ENCODE data around the gene ID4.
"Not testable (repeated sequence)": the region's sequence is repeated elsewhere in the genome, so short reads cannot be mapped to it uniquely, and the experiment has no call there.

ID4 gene

GRCh38 chr6:19844689-19845088 lies 7.5 kb downstream of the ID4 start:
- Mint-ChIP-seq H3K36me3 (no peaks in the 10 kb centered on the region), H3K27me3 (peaks cover 21% of the 10 kb centered on the region), H3K4me3 (no peak overlapping the region), H3K9me3 (peaks cover 4% of the 10 kb centered on the region), H3K4me1 (no peaks in the 10 kb centered on the region), H3K27ac (no peak overlapping the region)
- ATAC-seq: no peak

GRCh38 chr6:19845266-19846041 lies 8.3 kb downstream of the ID4 start:
- Mint-ChIP-seq H3K4me3 (no peak overlapping the region), H3K9me3 (peaks cover 4% of the 10 kb centered on the region), H3K36me3 (no peaks in the 10 kb centered on the region), H3K27ac (no peak overlapping the region), H3K27me3 (peaks cover 14% of the 10 kb centered on the region), H3K4me1 (no peaks in the 10 kb centered on the region)
- no peak for ATAC-seq

GRCh38 chr6:19848465-19849029 lies 11.4 kb downstream of the ID4 start:
- no peak for ATAC-seq
- no peak overlapping the region for H3K27ac Mint-ChIP-seq
- H3K27me3 Mint-ChIP-seq: peaks cover 14% of the 10 kb centered on the region
- H3K9me3 Mint-ChIP-seq: peaks cover 8% of the 10 kb centered on the region
- no peaks in the 10 kb centered on the region for H3K36me3 Mint-ChIP-seq
- H3K4me3 Mint-ChIP-seq: no peak overlapping the region
- no peaks in the 10 kb centered on the region for H3K4me1 Mint-ChIP-seq

GRCh38 chr6:19849196-19849595 lies 12.0 kb downstream of the ID4 start:
- Mint-ChIP-seq H3K27ac (no peak overlapping the region), H3K4me1 (no peaks in the 10 kb centered on the region), H3K4me3 (no peak overlapping the region), H3K27me3 (peaks cover 13% of the 10 kb centered on the region), H3K36me3 (no peaks in the 10 kb centered on the region), H3K9me3 (peaks cover 8% of the 10 kb centered on the region)
- ATAC-seq: no peak

- no peak for ATAC-seq
- Mint-ChIP-seq H3K36me3 (no peaks in the 10 kb centered on the region), H3K27ac (no peak overlapping the region), H3K27me3 (peaks cover 8% of the 10 kb centered on the region), H3K4me3 (no peak overlapping the region), H3K4me1 (no peaks in the 10 kb centered on the region), H3K9me3 (peaks cover 4% of the 10 kb centered on the region)
Observed at GRCh38 chr6:19849755-19850154, 12.6 kb downstream of the ID4 start.

- no peaks in the 10 kb centered on the region for H3K36me3 Mint-ChIP-seq
- H3K4me1 Mint-ChIP-seq: no peaks in the 10 kb centered on the region
- no peak overlapping the region for H3K27ac Mint-ChIP-seq
- no peak overlapping the region for H3K4me3 Mint-ChIP-seq
- ATAC-seq: no peak
- H3K27me3 Mint-ChIP-seq: no peaks in the 10 kb centered on the region
- H3K9me3 Mint-ChIP-seq: peaks cover 7% of the 10 kb centered on the region
Observed at GRCh38 chr6:19851241-19852089, 14.3 kb downstream of the ID4 start.

- Mint-ChIP-seq H3K4me3 (no peak overlapping the region), H3K9me3 (peaks cover 7% of the 10 kb centered on the region), H3K27me3 (no peaks in the 10 kb centered on the region), H3K4me1 (no peaks in the 10 kb centered on the region), H3K27ac (no peak overlapping the region), H3K36me3 (no peaks in the 10 kb centered on the region)
- no peak for ATAC-seq
Observed at GRCh38 chr6:19852090-19852457, 14.9 kb downstream of the ID4 start.

GRCh38 chr6:19852927-19853326 lies 15.8 kb downstream of the ID4 start:
- Mint-ChIP-seq H3K27me3 (no peaks in the 10 kb centered on the region), H3K27ac (no peak overlapping the region), H3K36me3 (no peaks in the 10 kb centered on the region), H3K4me1 (no peaks in the 10 kb centered on the region), H3K4me3 (no peak overlapping the region), H3K9me3 (peaks cover 7% of the 10 kb centered on the region)
- ATAC-seq: no peak

GRCh38 chr6:19854421-19855015 lies 17.3 kb downstream of the ID4 start:
- ATAC-seq, H3K36me3 Mint-ChIP-seq, H3K27me3 Mint-ChIP-seq, H3K4me1 Mint-ChIP-seq, H3K4me3 Mint-ChIP-seq, H3K9me3 Mint-ChIP-seq, H3K27ac Mint-ChIP-seq: not testable (repeated sequence)

- ATAC-seq: no peak
- H3K27ac Mint-ChIP-seq: no peak overlapping the region
- no peaks in the 10 kb centered on the region for H3K27me3 Mint-ChIP-seq
Observed at GRCh38 chr6:19855536-19855935, 18.4 kb downstream of the ID4 start.

GRCh38 chr6:19857139-19857538 lies 20.0 kb downstream of the ID4 start:
- no peaks in the 10 kb centered on the region for H3K27me3 Mint-ChIP-seq
- no peak overlapping the region for H3K4me3 Mint-ChIP-seq
- peak; percentile 27 for ATAC-seq
- no peak overlapping the region for H3K27ac Mint-ChIP-seq
- no peaks in the 10 kb centered on the region for H3K4me1 Mint-ChIP-seq
- no peaks in the 10 kb centered on the region for H3K36me3 Mint-ChIP-seq
- H3K9me3 Mint-ChIP-seq: peaks cover 7% of the 10 kb centered on the region

More at GRCh38 chr6:19855536-19855935, 18.4 kb downstream of the ID4 start:
- no peaks in the 10 kb centered on the region for H3K36me3 Mint-ChIP-seq
- H3K9me3 Mint-ChIP-seq: peaks cover 7% of the 10 kb centered on the region
- H3K4me3 Mint-ChIP-seq: no peak overlapping the region
- no peaks in the 10 kb centered on the region for H3K4me1 Mint-ChIP-seq

- no peak overlapping the region for H3K4me3 Mint-ChIP-seq
- ATAC-seq: no peak
- no peak overlapping the region for H3K27ac Mint-ChIP-seq
- peaks cover 3% of the 10 kb centered on the region for H3K9me3 Mint-ChIP-seq
- H3K36me3 Mint-ChIP-seq: no peaks in the 10 kb centered on the region
- H3K4me1 Mint-ChIP-seq: no peaks in the 10 kb centered on the region
- H3K27me3 Mint-ChIP-seq: no peaks in the 10 kb centered on the region
Observed at GRCh38 chr6:19857703-19858102, 20.5 kb downstream of the ID4 start.

GRCh38 chr6:19860235-19860877 lies 23.2 kb downstream of the ID4 start:
- H3K27ac Mint-ChIP-seq: no peak overlapping the region
- H3K36me3 Mint-ChIP-seq: no peaks in the 10 kb centered on the region
- no peaks in the 10 kb centered on the region for H3K9me3 Mint-ChIP-seq
- no peak for ATAC-seq
- no peaks in the 10 kb centered on the region for H3K27me3 Mint-ChIP-seq
- H3K4me1 Mint-ChIP-seq: no peaks in the 10 kb centered on the region
- no peak overlapping the region for H3K4me3 Mint-ChIP-seq

GRCh38 chr6:19864285-19864684 lies 27.1 kb downstream of the ID4 start:
- Mint-ChIP-seq H3K36me3 (no peaks in the 10 kb centered on the region), H3K27me3 (no peaks in the 10 kb centered on the region), H3K4me3 (no peak overlapping the region), H3K4me1 (no peaks in the 10 kb centered on the region), H3K27ac (no peak overlapping the region), H3K9me3 (no peaks in the 10 kb centered on the region)
- ATAC-seq: no peak

- no peak for ATAC-seq
- Mint-ChIP-seq H3K4me3 (no peak overlapping the region), H3K27me3 (no peaks in the 10 kb centered on the region), H3K36me3 (no peaks in the 10 kb centered on the region), H3K27ac (no peak overlapping the region), H3K9me3 (no peaks in the 10 kb centered on the region), H3K4me1 (no peaks in the 10 kb centered on the region)
Observed at GRCh38 chr6:19865178-19865577, 28.0 kb downstream of the ID4 start.

Data from stimulated activated memory B cell treated with anti-CD40 and anti-IgM and Interleukin-4, amounts not matched to agents 10 μg/mL and 1 μg/mL and 100 μg/mL, for 72 hours (primary cell).